WTC11 (cell line): ENCODE results near the gene CLASP1.

Experiments
- ATF1 ChIP-seq: sonication (generic); formaldehyde crosslinking; IDR thresholded peaks from 2 replicates; pipeline ENCODE4 v1.8.1; 2023; ENCODE audit warnings: mild to moderate bottlenecking, moderate library complexity, missing genetic modification reagents
- CTCF ChIP-seq: fragments of 200-600 bp; IDR thresholded peaks from 2 replicates; pipeline ENCODE4 v1.8.0; 2022; ENCODE audit warnings: antibody characterized with exemption
- IRF1 ChIP-seq: sonication (generic); formaldehyde crosslinking; IDR thresholded peaks from 2 replicates; pipeline ENCODE4 v1.8.0; 2023; ENCODE audit warnings: missing genetic modification reagents
- MAX ChIP-seq: sonication (generic); formaldehyde crosslinking; IDR thresholded peaks from 2 replicates; pipeline ENCODE4 v1.8.0; 2022; ENCODE audit warnings: mild to moderate bottlenecking, missing genetic modification reagents
- OVOL2 ChIP-seq: fragments of 250-450 bp; sonication (Bioruptor Pico); IDR thresholded peaks from 2 replicates; pipeline ENCODE4 v1.9.0; 2021; ENCODE audit warnings: mild to moderate bottlenecking, borderline replicate concordance
- TEAD4 ChIP-seq: sonication (generic); formaldehyde crosslinking; IDR thresholded peaks from 2 replicates; pipeline ENCODE4 v1.8.0; 2022; ENCODE audit warnings: mild to moderate bottlenecking, missing genetic modification reagents
- ZBTB21 ChIP-seq: sonication (generic); formaldehyde crosslinking; IDR thresholded peaks from 2 replicates; pipeline ENCODE4 v1.8.1; 2023; ENCODE audit warnings: mild to moderate bottlenecking, missing genetic modification reagents, borderline replicate concordance
- ZNF232 ChIP-seq: sonication (generic); formaldehyde crosslinking; IDR thresholded peaks from 2 replicates; pipeline ENCODE4 v1.8.0; 2022; ENCODE audit warnings: mild to moderate bottlenecking, missing genetic modification reagents
- ZNF512 ChIP-seq: sonication (generic); formaldehyde crosslinking; IDR thresholded peaks from 2 replicates; pipeline ENCODE4 v1.8.1; 2022; ENCODE audit warnings: missing genetic modification reagents, borderline replicate concordance

GRCh38 chr2:121513597-121514333 lies 135.5 kb downstream of the CLASP1 start:
- TF ChIP-seq ZBTB21 (no peak), IRF1 (CRISPR knock-in tag) (no peak), MAX (CRISPR knock-in tag) (no peak), CTCF (no peak), ZNF512 (CRISPR knock-in tag) (no peak), ZNF232 (CRISPR knock-in tag) (no peak), TEAD4 (CRISPR knock-in tag) (no peak), OVOL2 (CRISPR knock-in tag) (no peak), ATF1 (CRISPR knock-in tag) (no peak)
